ENCODE results near the gene TBX20.
"Not testable (repeated sequence)": the region's sequence is repeated elsewhere in the genome, so short reads cannot be mapped to it uniquely, and the experiment has no call there.

DNA sequence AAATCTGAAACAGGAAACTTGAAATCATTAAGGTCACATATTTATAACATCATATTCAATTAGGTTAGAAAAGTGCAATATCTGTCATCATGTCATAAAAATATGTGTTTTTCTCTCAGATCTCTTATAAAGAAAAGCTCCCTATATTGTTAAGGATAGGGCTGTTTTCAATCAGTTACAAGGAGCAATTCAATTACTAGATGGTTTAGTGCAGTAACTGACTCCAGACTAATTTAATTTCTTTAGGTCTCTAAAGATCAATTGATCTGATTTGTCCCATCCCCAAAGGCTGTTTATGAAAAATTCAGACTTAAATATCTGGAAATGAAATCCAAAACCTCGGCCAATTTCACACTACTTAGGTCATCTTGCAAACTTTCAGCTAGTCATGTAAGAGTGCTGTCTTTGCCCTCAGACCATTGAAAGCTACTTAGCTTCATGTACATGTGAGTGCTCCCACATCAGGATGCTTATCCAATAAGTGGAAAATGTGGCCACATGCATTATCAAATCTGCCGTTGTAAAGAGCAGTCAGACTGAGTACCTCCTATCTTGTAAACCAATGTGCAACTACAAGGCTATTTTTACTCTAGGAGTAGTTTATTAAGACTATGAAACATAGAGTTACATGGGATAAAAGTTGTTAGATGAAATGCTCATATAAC, 24.7 kb downstream of the TBX20 start:
- TF ChIP-seq, protein P1, sequence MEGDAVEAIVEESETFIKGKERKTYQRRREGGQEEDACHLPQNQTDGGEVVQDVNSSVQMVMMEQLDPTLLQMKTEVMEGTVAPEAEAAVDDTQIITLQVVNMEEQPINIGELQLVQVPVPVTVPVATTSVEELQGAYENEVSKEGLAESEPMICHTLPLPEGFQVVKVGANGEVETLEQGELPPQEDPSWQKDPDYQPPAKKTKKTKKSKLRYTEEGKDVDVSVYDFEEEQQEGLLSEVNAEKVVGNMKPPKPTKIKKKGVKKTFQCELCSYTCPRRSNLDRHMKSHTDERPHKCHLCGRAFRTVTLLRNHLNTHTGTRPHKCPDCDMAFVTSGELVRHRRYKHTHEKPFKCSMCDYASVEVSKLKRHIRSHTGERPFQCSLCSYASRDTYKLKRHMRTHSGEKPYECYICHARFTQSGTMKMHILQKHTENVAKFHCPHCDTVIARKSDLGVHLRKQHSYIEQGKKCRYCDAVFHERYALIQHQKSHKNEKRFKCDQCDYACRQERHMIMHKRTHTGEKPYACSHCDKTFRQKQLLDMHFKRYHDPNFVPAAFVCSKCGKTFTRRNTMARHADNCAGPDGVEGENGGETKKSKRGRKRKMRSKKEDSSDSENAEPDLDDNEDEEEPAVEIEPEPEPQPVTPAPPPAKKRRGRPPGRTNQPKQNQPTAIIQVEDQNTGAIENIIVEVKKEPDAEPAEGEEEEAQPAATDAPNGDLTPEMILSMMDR (conservative IDR thresholded peaks at IDR 0.05), result not testable (repeated sequence)
- TF ChIP-seq ZFX (IDR thresholded peaks at IDR 0.05), result not testable (repeated sequence)
